HG03442 (cell line): ENCODE results near the gene RAMAC.
"Not testable (repeated sequence)": the region's sequence is repeated elsewhere in the genome, so short reads cannot be mapped to it uniquely, and the experiment has no call there.

Experiments used
- ATAC-seq: cut with Tn5 transposase; IDR thresholded peaks from one replicate; pipeline ENCODE4 v1.9.1; 2021; ENCODE audit warnings: mild to moderate bottlenecking, moderate library complexity; ENCODE audit not compliant: unreplicated experiment

Gene RAMAC

GRCh38 chr15:82985688-82986441, at the start of gene RAMAC:
Gene RAMAC (plus strand): TSS chr15:82986210. CDS start chr15:82989019, 2,809 bp downstream.
- peak; percentile 89 for ATAC-seq

DNA sequence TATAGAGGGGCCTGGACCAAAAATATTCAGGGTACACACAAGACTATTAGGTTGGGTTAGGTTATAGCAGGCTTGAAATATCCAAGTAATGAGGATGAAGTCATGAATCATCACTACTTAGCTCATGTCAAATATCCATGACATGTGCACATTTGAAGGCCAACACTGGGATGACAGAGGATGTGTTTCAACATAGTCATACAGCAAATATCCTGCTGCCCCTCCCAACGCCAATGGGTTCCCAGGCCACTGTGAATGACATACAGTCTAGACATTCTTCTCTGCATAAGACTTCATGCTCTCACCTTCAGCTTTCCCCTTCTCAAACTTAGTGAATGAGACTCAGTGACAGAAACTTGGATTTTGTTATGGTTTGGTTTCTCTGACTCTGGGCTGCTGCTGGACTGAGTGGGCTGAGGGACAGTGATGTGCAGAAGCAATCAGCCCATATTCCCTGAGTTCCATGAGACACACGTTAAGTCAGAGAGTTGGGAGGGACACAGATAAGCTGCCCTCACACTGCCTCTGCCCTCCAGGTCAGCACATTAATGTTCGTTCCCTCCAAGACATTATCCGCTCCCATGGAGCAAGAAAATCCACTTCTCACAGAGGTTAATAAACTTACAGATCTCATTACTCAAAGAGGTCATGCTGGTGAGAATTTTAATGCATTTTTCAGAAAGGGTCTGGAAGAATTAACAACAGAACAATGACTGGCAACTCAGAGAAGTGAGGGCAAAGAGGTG, 48.9 kb upstream of the RAMAC start:
- ATAC-seq: no peak

DNA sequence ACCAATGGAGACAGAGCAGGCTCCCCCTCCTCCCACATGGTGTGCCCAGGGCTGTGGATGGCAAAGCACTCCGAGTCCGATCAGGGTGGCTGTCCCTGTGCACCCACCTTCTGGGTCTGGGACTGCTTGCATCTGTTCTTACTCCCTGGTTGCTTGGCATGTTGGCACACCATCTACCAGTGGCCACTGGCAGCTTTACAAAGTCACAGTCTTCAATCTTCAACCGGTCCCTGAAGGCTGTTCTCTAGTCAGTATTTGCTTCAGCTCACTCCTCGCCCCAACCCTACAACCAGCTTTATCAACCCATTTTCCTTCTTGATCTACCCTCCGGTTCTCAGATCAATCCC, 48.3 kb upstream of the RAMAC start:
- no peak for ATAC-seq

DNA sequence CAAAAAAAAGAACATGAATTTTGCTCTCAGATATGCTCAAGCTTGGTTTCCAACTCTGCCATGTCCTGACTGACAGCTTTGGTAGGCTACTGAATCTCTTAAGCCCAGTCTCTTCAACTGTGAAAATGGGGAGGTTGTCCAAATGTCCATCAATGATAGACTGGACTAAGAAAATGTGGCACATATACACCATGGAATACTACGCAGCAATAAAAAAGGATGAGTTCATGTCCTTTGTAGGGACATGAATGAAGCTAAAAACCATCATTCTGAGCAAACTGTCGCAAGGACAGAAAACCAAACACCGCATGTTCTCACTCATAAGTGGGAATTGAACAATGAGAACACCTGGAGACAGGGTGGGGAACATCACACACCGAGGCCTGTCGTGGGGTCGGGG, 46.3 kb upstream of the RAMAC start:
- ATAC-seq: not testable (repeated sequence)

GRCh38 chr15:82942691-82943090, 43.3 kb upstream of the RAMAC start:
- no peak for ATAC-seq

GRCh38 chr15:82943176-82943575, 42.8 kb upstream of the RAMAC start:
- ATAC-seq: no peak

GRCh38 chr15:82944056-82944455, 42.0 kb upstream of the RAMAC start:
- ATAC-seq: no peak

GRCh38 chr15:82944821-82945220, 41.2 kb upstream of the RAMAC start:
- ATAC-seq: no peak

- ATAC-seq: no peak
Measured at GRCh38 chr15:82945326-82945725, 40.7 kb upstream of the RAMAC start.

DNA sequence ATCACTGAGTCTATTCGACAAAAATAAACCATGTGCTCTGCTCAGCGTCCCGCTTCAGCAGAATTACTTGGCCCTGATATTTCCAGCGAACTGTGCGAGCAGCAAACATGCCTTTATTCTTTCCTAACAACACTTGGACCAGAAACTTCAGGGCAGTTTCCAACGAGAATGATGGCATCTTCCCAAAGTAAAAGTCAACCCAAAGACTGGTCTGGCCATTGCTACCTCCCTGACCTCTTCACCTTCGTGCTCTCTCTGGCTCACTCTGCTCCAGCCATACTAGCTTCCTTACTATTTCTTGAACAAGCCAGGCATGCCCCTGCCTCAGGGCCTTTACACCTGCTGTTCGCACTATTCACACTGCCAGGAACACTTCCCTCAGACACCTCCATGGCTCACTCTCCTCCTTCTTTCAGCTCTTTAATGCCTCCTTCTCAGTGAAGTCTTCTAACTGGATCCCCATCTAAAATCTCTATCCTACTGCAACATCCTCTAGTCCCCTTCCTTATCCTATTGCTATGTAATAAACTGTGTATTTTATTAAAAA, 39.8 kb upstream of the RAMAC start:
- no peak for ATAC-seq

DNA sequence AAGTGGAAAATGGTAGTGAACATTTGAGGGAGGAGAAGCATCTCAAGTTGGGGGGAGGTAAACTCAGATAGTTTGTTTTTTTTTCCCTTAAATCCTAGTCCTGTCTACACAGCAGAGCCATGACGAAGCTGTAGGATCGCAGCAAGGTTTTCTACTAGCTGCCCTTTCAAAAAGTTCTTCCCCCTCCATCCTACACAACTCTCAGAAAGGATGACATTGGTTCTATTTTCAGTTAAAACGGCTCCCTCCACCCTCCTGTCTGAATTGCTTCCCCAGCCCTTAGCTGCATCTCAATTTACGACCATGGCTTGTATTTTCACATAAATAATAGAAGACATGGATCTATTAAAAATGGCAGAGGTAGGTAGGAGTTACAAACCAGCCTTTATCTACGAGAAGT, 35.7 kb upstream of the RAMAC start:
- peak; percentile 29 for ATAC-seq

DNA sequence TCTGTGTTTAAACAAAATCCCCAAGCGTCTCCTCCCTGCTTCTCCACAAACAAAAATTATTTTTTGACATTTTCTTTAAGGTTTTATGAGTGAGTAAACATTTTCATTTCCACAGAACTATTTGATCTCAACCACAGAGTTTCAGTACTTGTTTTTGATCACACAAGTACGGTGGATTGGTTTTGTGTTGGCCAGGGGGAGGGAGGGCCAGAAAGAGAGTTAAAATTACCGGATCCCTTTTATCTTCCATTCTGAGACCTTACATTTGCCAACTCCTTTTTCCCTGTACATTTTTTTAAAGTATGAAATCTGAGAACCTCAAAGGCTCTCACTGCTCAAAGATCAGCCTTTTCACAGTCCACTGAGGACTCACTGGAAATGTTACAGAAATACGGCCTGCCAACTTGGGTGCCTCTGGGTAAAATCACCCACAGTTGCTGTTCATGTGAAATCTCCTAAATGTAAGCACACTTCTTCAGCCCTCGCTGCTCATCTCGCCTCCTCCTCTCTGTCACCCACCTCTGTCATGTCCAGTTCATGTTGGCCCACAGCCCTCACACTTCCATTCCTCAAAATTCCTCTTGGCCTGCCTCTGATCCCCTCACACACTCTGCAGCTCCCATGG, 35.2 kb upstream of the RAMAC start:
- peak; percentile 61 for ATAC-seq

DNA sequence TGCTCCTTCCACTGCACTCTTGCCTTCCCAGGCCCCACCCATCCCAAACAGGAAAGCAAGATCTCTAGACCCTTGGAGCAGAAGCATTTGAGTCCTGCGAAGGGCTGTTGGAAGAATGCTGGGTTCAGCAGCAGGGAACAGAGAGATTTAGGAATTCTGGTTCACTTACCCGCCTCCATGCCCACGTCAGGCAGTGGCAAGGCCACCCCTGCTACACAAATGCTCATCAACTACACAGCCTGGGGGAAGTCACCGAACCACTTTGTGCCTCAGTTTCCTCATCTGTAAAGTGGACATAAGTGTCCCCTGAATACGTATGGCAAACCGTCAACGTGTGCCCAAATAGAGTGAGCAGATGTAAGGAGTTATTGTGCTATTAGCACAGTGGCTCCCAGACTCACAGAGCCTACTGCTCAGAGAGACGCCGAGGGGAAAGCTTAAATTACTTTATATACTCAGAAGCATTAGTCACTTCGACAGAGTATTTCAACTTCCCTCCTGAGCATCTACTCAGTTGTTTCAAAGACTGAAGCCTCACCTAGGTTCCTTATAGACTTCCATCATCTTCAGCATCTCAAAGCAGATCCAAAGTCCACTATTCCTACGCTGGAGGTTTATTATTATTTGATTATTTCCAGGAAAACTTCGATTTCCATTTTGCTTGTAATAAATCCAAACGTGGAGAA, 34.4 kb upstream of the RAMAC start:
- no peak for ATAC-seq

- no peak for ATAC-seq
Measured at GRCh38 chr15:82952158-82953081, 33.6 kb upstream of the RAMAC start, which contains the start of gene HOMER2. Gene HOMER2 (minus strand): TSS chr15:82952720. CDS start chr15:82952535, 185 bp downstream.

GRCh38 chr15:82958638-82959037, 27.4 kb upstream of the RAMAC start:
- no peak for ATAC-seq

GRCh38 chr15:82959423-82959822, 26.6 kb upstream of the RAMAC start:
- no peak for ATAC-seq

- no peak for ATAC-seq
Measured at GRCh38 chr15:82960766-82961165, 25.2 kb upstream of the RAMAC start.

GRCh38 chr15:82963471-82964341, 22.3 kb upstream of the RAMAC start:
- ATAC-seq: no peak

- no peak for ATAC-seq
Measured at GRCh38 chr15:82964890-82965289, 21.1 kb upstream of the RAMAC start.
